HUES6 (cell line): Measurements from ENCODE around the gene FAM13A.

Experiments
- H3K27ac ChIP-seq: 2 replicates; pipeline ENCODE4 v1.7.0; 2013; ENCODE audit warnings: low read depth, mild to moderate bottlenecking, low read length, inconsistent platforms
- H3K27me3 ChIP-seq: 2 replicates; pipeline ENCODE4 v1.6.1; 2013; ENCODE audit warnings: low read length; ENCODE audit not compliant: control insufficient read depth, insufficient read depth
- H3K36me3 ChIP-seq: 2 replicates; pipeline ENCODE4 v1.6.1; 2013; ENCODE audit warnings: low read length; ENCODE audit not compliant: control insufficient read depth, insufficient read depth
- H3K4me1 ChIP-seq: 2 replicates; pipeline ENCODE4 v1.6.1; 2013; ENCODE audit warnings: low read length; ENCODE audit not compliant: control insufficient read depth, insufficient read depth
- H3K4me3 ChIP-seq: 2 replicates; pipeline ENCODE4 v1.5.1; 2013; ENCODE audit warnings: low read depth, low read length
- H3K9ac ChIP-seq: one replicate; pipeline ENCODE4 v1.6.1; 2013; ENCODE audit warnings: mild to moderate bottlenecking, low read length
- H3K9me3 ChIP-seq: 2 replicates; pipeline ENCODE4 v1.6.1; 2013; ENCODE audit warnings: low read depth, low read length; ENCODE audit not compliant: control insufficient read depth, insufficient read depth

The FAM13A gene

GRCh38 chr4:88960576-88960975 is 96.4 kb downstream of the FAM13A start:
- no peaks in the 10 kb centered on the region for H3K27me3 ChIP-seq
- no peaks in the 10 kb centered on the region; the same call in none of the 2 replicates for H3K36me3 ChIP-seq
- peak overlapping the region; percentile 60 for H3K27ac ChIP-seq
- H3K9ac ChIP-seq = no peak overlapping the region
- peaks cover 48% of the 10 kb centered on the region for H3K4me1 ChIP-seq
- H3K4me3 ChIP-seq = no peak overlapping the region
- H3K9me3 ChIP-seq = peaks cover 13% of the 10 kb centered on the region; the same call in 1 of the 2 replicates

GRCh38 chr4:88958080-88958479 is 98.9 kb downstream of the FAM13A start:
- Histone ChIP-seq H3K4me3 (no peak overlapping the region), H3K4me1 (peaks cover 39% of the 10 kb centered on the region), H3K27me3 (no peaks in the 10 kb centered on the region), H3K9me3 (peaks cover 13% of the 10 kb centered on the region; the same call in 1 of the 2 replicates), H3K36me3 (no peaks in the 10 kb centered on the region; the same call in none of the 2 replicates), H3K9ac (no peak overlapping the region), H3K27ac (no peak overlapping the region)

GRCh38 chr4:88957570-88957969 is 99.4 kb downstream of the FAM13A start:
- Histone ChIP-seq H3K4me1 (peaks cover 38% of the 10 kb centered on the region), H3K9ac (no peak overlapping the region), H3K27ac (no peak overlapping the region), H3K4me3 (no peak overlapping the region), H3K9me3 (peaks cover 13% of the 10 kb centered on the region; the same call in 1 of the 2 replicates), H3K27me3 (no peaks in the 10 kb centered on the region), H3K36me3 (no peaks in the 10 kb centered on the region; the same call in none of the 2 replicates)

- no peaks in the 10 kb centered on the region; the same call in none of the 2 replicates for H3K36me3 ChIP-seq
- H3K27ac ChIP-seq = no peak overlapping the region
- H3K4me3 ChIP-seq = no peak overlapping the region
- peaks cover 13% of the 10 kb centered on the region; the same call in 1 of the 2 replicates for H3K9me3 ChIP-seq
- no peaks in the 10 kb centered on the region for H3K27me3 ChIP-seq
- H3K9ac ChIP-seq = no peak overlapping the region
- H3K4me1 ChIP-seq = peaks cover 26% of the 10 kb centered on the region
These were observed 101.2 kb downstream of the FAM13A start for GRCh38 chr4:88955580-88956380.

- H3K27ac ChIP-seq = no peak overlapping the region
- H3K27me3 ChIP-seq = no peaks in the 10 kb centered on the region
- H3K36me3 ChIP-seq = no peaks in the 10 kb centered on the region; the same call in none of the 2 replicates
- peaks cover 10% of the 10 kb centered on the region for H3K4me1 ChIP-seq
- H3K4me3 ChIP-seq = no peak overlapping the region
- 0 out of 2 replicates have a peak, but pooled peaks cover 5% of the 10 kb centered on the region for H3K9me3 ChIP-seq
- H3K9ac ChIP-seq = no peak overlapping the region
These were observed 103.6 kb downstream of the FAM13A start for GRCh38 chr4:88953400-88953799.

- no peak overlapping the region for H3K9ac ChIP-seq
- no peak overlapping the region for H3K4me3 ChIP-seq
- H3K9me3 ChIP-seq = 0 out of 2 replicates have a peak, but pooled peaks cover 5% of the 10 kb centered on the region
- no peaks in the 10 kb centered on the region; the same call in none of the 2 replicates for H3K36me3 ChIP-seq
- H3K4me1 ChIP-seq = no peaks in the 10 kb centered on the region
- H3K27me3 ChIP-seq = no peaks in the 10 kb centered on the region
- H3K27ac ChIP-seq = no peak overlapping the region
These were observed 104.9 kb downstream of the FAM13A start for GRCh38 chr4:88952081-88952480.

GRCh38 chr4:88949605-88950004 is 107.4 kb downstream of the FAM13A start:
- no peak overlapping the region for H3K9ac ChIP-seq
- peaks cover 3% of the 10 kb centered on the region; the same call in 1 of the 2 replicates for H3K36me3 ChIP-seq

GRCh38 chr4:88940506-88940905 is 116.5 kb downstream of the FAM13A start:
- no peak overlapping the region for H3K4me3 ChIP-seq
- no peaks in the 10 kb centered on the region for H3K36me3 ChIP-seq
- no peak overlapping the region for H3K9ac ChIP-seq
- H3K9me3 ChIP-seq = no peaks in the 10 kb centered on the region
- peaks cover 8% of the 10 kb centered on the region; the same call in 1 of the 2 replicates for H3K4me1 ChIP-seq
- no peaks in the 10 kb centered on the region for H3K27me3 ChIP-seq
- no peak overlapping the region for H3K27ac ChIP-seq

More at GRCh38 chr4:88949605-88950004, 107.4 kb downstream of the FAM13A start:
- Histone ChIP-seq H3K4me3 (no peak overlapping the region), H3K9me3 (0 out of 2 replicates have a peak, but pooled peaks cover 5% of the 10 kb centered on the region), H3K27ac (no peak overlapping the region), H3K27me3 (no peaks in the 10 kb centered on the region), H3K4me1 (no peaks in the 10 kb centered on the region)

GRCh38 chr4:88939697-88940096 is 117.3 kb downstream of the FAM13A start:
- H3K9ac ChIP-seq = no peak overlapping the region
- no peak overlapping the region for H3K27ac ChIP-seq
- no peaks in the 10 kb centered on the region for H3K27me3 ChIP-seq
- no peaks in the 10 kb centered on the region for H3K9me3 ChIP-seq
- H3K4me1 ChIP-seq = peaks cover 8% of the 10 kb centered on the region; the same call in 1 of the 2 replicates
- no peak overlapping the region for H3K4me3 ChIP-seq
- no peaks in the 10 kb centered on the region for H3K36me3 ChIP-seq

GRCh38 chr4:88938138-88938537 is 118.8 kb downstream of the FAM13A start:
- Histone ChIP-seq H3K27ac (no peak overlapping the region), H3K4me3 (no peak overlapping the region), H3K9me3 (no peaks in the 10 kb centered on the region), H3K9ac (no peak overlapping the region), H3K27me3 (no peaks in the 10 kb centered on the region), H3K36me3 (no peaks in the 10 kb centered on the region), H3K4me1 (peaks cover 8% of the 10 kb centered on the region; the same call in 1 of the 2 replicates)

- no peaks in the 10 kb centered on the region for H3K36me3 ChIP-seq
- H3K27me3 ChIP-seq = no peaks in the 10 kb centered on the region
- H3K9ac ChIP-seq = no peak overlapping the region
- peaks cover 8% of the 10 kb centered on the region; the same call in 1 of the 2 replicates for H3K4me1 ChIP-seq
- H3K4me3 ChIP-seq = no peak overlapping the region
- H3K27ac ChIP-seq = no peak overlapping the region
- no peaks in the 10 kb centered on the region for H3K9me3 ChIP-seq
These were observed 119.9 kb downstream of the FAM13A start for GRCh38 chr4:88937081-88937480.
